GM12878 (cell line): Measurements from ENCODE around the gene POLR1D. TPM values are rescaled to one million over a fixed set of nuclear protein-coding genes. Genes with fewer than 3 reads are reported as not detected.

ENCODE experiments used
- ATAC-seq: fragments of 200-7000 bp; cut with Tn5 transposase; 3 replicates; pipeline ENCODE4 v1.9.1; 2020; ENCODE audit warnings: mild to moderate bottlenecking, moderate library complexity
- BruUV-seq: library from RNA; stranded (reverse); fragments of 400-500 nt; replicated peaks from 2 replicates; lab custom pipeline; 2021; lab: Mats Ljungman, UMichigan
- CTCF ChIA-PET: fragments of 300-600 bp; sonication (Branson Sonifier 250); formaldehyde crosslinking; extraction: SDS; loops from one replicate; lab custom pipeline; 2021; ENCODE audit warnings: inconsistent platforms; lab: Yijun Ruan, JAX
- POLR2A ChIA-PET: fragments of 350-600 bp; formaldehyde crosslinking; extraction: SDS; loops from one replicate; lab custom pipeline; 2021; ENCODE audit warnings: inconsistent platforms; lab: Charles Lee
- RAD21 ChIA-PET: fragments of 300-600 bp; sonication (Branson Sonifier 250); formaldehyde crosslinking; loops from one replicate; lab custom pipeline; 2023; ENCODE audit warnings: antibody characterized with exemption; ENCODE audit not compliant: unreplicated experiment; lab: Charles Lee
- SMC1A ChIA-PET: fragments of 300-600 bp; sonication (Branson Sonifier 250); formaldehyde crosslinking; loops from one replicate; lab custom pipeline; 2023; ENCODE audit not compliant: unreplicated experiment, uncharacterized antibody; lab: Charles Lee
- DNase-seq: peaks from one replicate; pipeline ENCODE4 v3.0.0-alpha.2; 2011; ENCODE audit warnings: low read depth, low spot score
- FAIRE-seq: peaks from 3 replicates; lab custom pipeline; 2011; peaks lifted over from hg19 to GRCh38; lab: Jason Lieb, UNC
- H2AFZ ChIP-seq: 2 replicates; pipeline ENCODE4 v1.6.0; 2011; ENCODE audit warnings: low read depth, low read length, control low read depth; ENCODE audit not compliant: control insufficient read depth
- H3K27ac ChIP-seq: 2 replicates; pipeline ENCODE4 v1.5.1; 2011; ENCODE audit warnings: control low read depth; ENCODE audit not compliant: control insufficient read depth, insufficient read depth
- H3K27me3 ChIP-seq, 2 experiments: replicated peaks in 1 of 2; 2 replicates each; pipeline versions ENCODE4 v1.6.0 to v1.6.1; 2011; ENCODE audit warnings: low read length in 1 of 2; ENCODE audit not compliant: control insufficient read depth in 2 of 2, insufficient read depth in 2 of 2
- H3K36me3 ChIP-seq, 2 experiments: 2 replicates each; pipeline ENCODE4 v1.5.1; 2011; ENCODE audit warnings: low read length in 1 of 2; ENCODE audit not compliant: control insufficient read depth in 2 of 2, insufficient read depth in 2 of 2
- H3K4me1 ChIP-seq: 2 replicates; pipeline ENCODE4 v1.6.1; 2011; ENCODE audit warnings: mild to moderate bottlenecking, low read length, moderate library complexity, mixed read lengths; ENCODE audit not compliant: control insufficient read depth, insufficient read depth
- H3K4me2 ChIP-seq: 2 replicates; pipeline ENCODE4 v1.6.0; 2011; ENCODE audit warnings: control low read depth; ENCODE audit not compliant: control insufficient read depth, insufficient read depth
- H3K4me3 ChIP-seq: fragments of 200-600 bp; sonication (generic); 2 replicates; pipeline ENCODE4 v1.5.1; 2016
- H3K79me2 ChIP-seq: 2 replicates; pipeline ENCODE4 v1.6.0; 2011; ENCODE audit warnings: low read length; ENCODE audit not compliant: control insufficient read depth, insufficient read depth
- H3K9ac ChIP-seq: 2 replicates; pipeline ENCODE4 v1.8.0; 2011; ENCODE audit warnings: low read length, control low read depth, mixed read lengths; ENCODE audit not compliant: control insufficient read depth, insufficient read depth
- H3K9me3 ChIP-seq: replicated peaks from 3 replicates; pipeline ENCODE4 v1.5.1; 2011; ENCODE audit warnings: mild to moderate bottlenecking, low read length; ENCODE audit not compliant: control insufficient read depth, insufficient read depth
- H4K20me1 ChIP-seq: 2 replicates; pipeline ENCODE4 v1.6.0; 2011; ENCODE audit not compliant: control insufficient read depth, insufficient read depth
- ASH2L ChIP-seq: fragments of 300-600, 200-600 bp; sonication (generic); IDR thresholded peaks from 2 replicates; pipeline ENCODE4 v1.6.1; 2017; ENCODE audit warnings: low read depth, mild to moderate bottlenecking, borderline replicate concordance
- BCL11A ChIP-seq: IDR thresholded peaks from 2 replicates; pipeline ENCODE4 v1.6.1; 2011; ENCODE audit warnings: low read depth, low read length
- ESRRA ChIP-seq: IDR thresholded peaks from 2 replicates; pipeline ENCODE4 v1.6.1; 2012; ENCODE audit warnings: mild to moderate bottlenecking, low read length, improper control_type of control experiment
- IRF3 ChIP-seq: fragments of 450-650 bp; IDR thresholded peaks from 2 replicates; pipeline ENCODE4 v1.6.1; 2014; ENCODE audit warnings: mild to moderate bottlenecking
- JUNB ChIP-seq: IDR thresholded peaks from 2 replicates; pipeline ENCODE4 v1.6.1; 2016; ENCODE audit warnings: antibody characterized with exemption, mild to moderate bottlenecking
- MLLT1 ChIP-seq: fragments of 450-650 bp; IDR thresholded peaks from 2 replicates; pipeline ENCODE4 v1.6.1; 2016; ENCODE audit warnings: mild to moderate bottlenecking
- MXI1 ChIP-seq: fragments of 150-350 bp; IDR thresholded peaks from 2 replicates; pipeline ENCODE4 v1.6.1; 2011; ENCODE audit warnings: low read depth, mild to moderate bottlenecking, inconsistent platforms, low read length, improper control_type of control experiment
- NKRF ChIP-seq: fragments of 450-650 bp; conservative IDR thresholded peaks from 2 replicates; pipeline ENCODE4 v1.6.1; 2017; ENCODE audit warnings: mild to moderate bottlenecking, moderate library complexity
- PAX8 ChIP-seq: fragments of 450-650 bp; IDR thresholded peaks from 2 replicates; pipeline ENCODE4 v1.6.1; 2017; ENCODE audit warnings: mild to moderate bottlenecking, moderate library complexity
- RELA ChIP-seq: fragments of 450-650 bp; IDR thresholded peaks from 2 replicates; pipeline ENCODE4 v1.8.0; 2014; ENCODE audit warnings: borderline replicate concordance; ENCODE audit not compliant: partially characterized antibody
- RUNX3 ChIP-seq: IDR thresholded peaks from 2 replicates; pipeline ENCODE4 v1.6.1; 2012; ENCODE audit warnings: low read length, inconsistent platforms
- SMAD5 ChIP-seq: IDR thresholded peaks from 2 replicates; pipeline ENCODE4 v1.6.1; 2016; ENCODE audit warnings: antibody characterized with exemption, low read depth
- TCF3 ChIP-seq: IDR thresholded peaks from 2 replicates; pipeline ENCODE4 v1.6.1; 2012; ENCODE audit warnings: low read depth, mild to moderate bottlenecking, low read length, borderline replicate concordance; ENCODE audit not compliant: insufficient read depth
- ZNF384 ChIP-seq: IDR thresholded peaks from 2 replicates; pipeline ENCODE4 v1.6.1; 2012; ENCODE audit warnings: low read depth, mild to moderate bottlenecking, low read length, improper control_type of control experiment, borderline replicate concordance
- ZSCAN29 ChIP-seq: fragments of 450-650 bp; IDR thresholded peaks from 2 replicates; pipeline ENCODE4 v1.6.1; 2017; ENCODE audit warnings: mild to moderate bottlenecking, moderate library complexity
- WGBS: methylation state at CpG from one replicate; pipeline ENCODE4 v1.1.6; 2016; ENCODE audit warnings: low lambda C conversion rate; ENCODE audit not compliant: insufficient replicate concordance, insufficient coverage; ENCODE audit errors: missing lambda C conversion rate; 5-methylcytosine and 5-hydroxymethylcytosine counted together
- in situ Hi-C: fragments of 300-500 bp; cut with MboI; formaldehyde crosslinking; loops from 9 replicates; pipeline ENCODE4 v1.14.3; 2018; ENCODE audit warnings: mixed read lengths
- intact Hi-C: fragments of 100-400 bp; cut with micrococcal nuclease; formaldehyde crosslinking; loops from one replicate; pipeline ENCODE4 v1.14.2; 2022; ENCODE audit not compliant: unreplicated experiment
- polyA plus RNA-seq, 11 experiments: library from polyadenylated mRNA; depleted of rRNA in 4 of 11; unstranded in 6 of 11; stranded (reverse) in 5 of 11; fragments of >200 nt; fragmentation: Nextera tagmentation in 4 of 11; fragmentation: Illumina TruSeq in 1 of 11; extraction: Ambion mirVana in 4 of 11; extraction: Trizol in 1 of 11; gene quantifications; 1 replicate in 1 of 11; 2 replicates in 10 of 11; pipeline versions ENCODE4 v1.2.1 to v1.2.3, GENCODE V29; 2011 to 2016; ENCODE audit warnings: inconsistent platforms in 2 of 11, missing spikeins in 2 of 11, low read depth in 1 of 11
- total RNA-seq, 4 experiments: library from RNA; depleted of rRNA in 3 of 4; stranded (reverse); fragments of >200 nt in 3 of 4; fragmentation: Illumina TruSeq in 1 of 4; extraction: Trizol in 1 of 4; gene quantifications; 2 replicates each; pipeline versions ENCODE4 v1.2.1 to v1.2.3, GENCODE V29; 2013 to 2021

Gene POLR1D
- total and polyA plus RNA-seq, 10 of the 15 experiments (the other 5 are each of a cell fraction or from before 2014, with no cell fraction given) = 119 to 223 (median 160) TPM

- RAD21 ChIA-PET = no interaction called here
- H3K27me3 ChIP-seq = no peaks in the 10 kb centered on the region
- intact Hi-C loops = no loop called here
- H3K4me3 ChIP-seq = no peak overlapping the region
- POLR2A ChIA-PET = interaction anchor here (0.5 to 0.7 kb wide), 2 partner anchors 9 to 294 kb away, joined by 3 to 9 read pairs; no protein-coding TSS in a partner anchor
- H3K27ac ChIP-seq = no peak overlapping the region
- no peaks in the 10 kb centered on the region for H3K36me3 ChIP-seq
- H4K20me1 ChIP-seq = no peaks in the 10 kb centered on the region
- SMC1A ChIA-PET = no interaction called here
- no TSS peak for BruUV-seq
- H3K79me2 ChIP-seq = no peaks in the 10 kb centered on the region; the same call in 1 of the 2 replicates
- CTCF ChIA-PET = no interaction called here
- peak; percentile 86 for ATAC-seq
- no peak for TF ChIP-seq TCF3
- TF ChIP-seq MXI1 = no peak
- no peak for TF ChIP-seq RELA
- 0 out of 2 replicates have a peak, but pooled peaks have one; percentile 11 for TF ChIP-seq JUNB
- TF ChIP-seq BCL11A = 0 out of 2 replicates have a peak, but pooled peaks have one; percentile 18
- TF ChIP-seq ESRRA = no peak
- peak; percentile 54 for TF ChIP-seq RUNX3
- peak; percentile 46; the same call in 1 of the 2 replicates for TF ChIP-seq ZNF384
- no peak for TF ChIP-seq SMAD5
- no peak for TF ChIP-seq NKRF
- TF ChIP-seq ASH2L = no peak
- 0 out of 2 replicates have a peak, but pooled peaks have one; percentile 48 for TF ChIP-seq MLLT1
- TF ChIP-seq IRF3 = no peak
- no peak for TF ChIP-seq PAX8
- TF ChIP-seq ZSCAN29 = no peak
- TF ChIP-seq, all 136 proteins: peak for 5
- in situ Hi-C loops = no loop called here
- H3K4me1 ChIP-seq = peaks cover 30% of the 10 kb centered on the region
- DNase-seq = no peak
- 67% methylated on average over 3 of the region's 3 CpGs for WGBS
- H3K9me3 ChIP-seq = no peaks in the 10 kb centered on the region; the same call in 2 of the 3 replicates
- no peak for FAIRE-seq
- H3K4me2 ChIP-seq = 0 out of 2 replicates have a peak overlapping the region, but pooled peaks have one; percentile 22
- H2AFZ ChIP-seq = no peak overlapping the region
- no peak overlapping the region for H3K9ac ChIP-seq
These were observed 28.4 kb upstream of the POLR1D start for GRCh38 chr13:27593267-27593666.
